ENCODE data around the gene MCF2.

Gene MCF2

DNA sequence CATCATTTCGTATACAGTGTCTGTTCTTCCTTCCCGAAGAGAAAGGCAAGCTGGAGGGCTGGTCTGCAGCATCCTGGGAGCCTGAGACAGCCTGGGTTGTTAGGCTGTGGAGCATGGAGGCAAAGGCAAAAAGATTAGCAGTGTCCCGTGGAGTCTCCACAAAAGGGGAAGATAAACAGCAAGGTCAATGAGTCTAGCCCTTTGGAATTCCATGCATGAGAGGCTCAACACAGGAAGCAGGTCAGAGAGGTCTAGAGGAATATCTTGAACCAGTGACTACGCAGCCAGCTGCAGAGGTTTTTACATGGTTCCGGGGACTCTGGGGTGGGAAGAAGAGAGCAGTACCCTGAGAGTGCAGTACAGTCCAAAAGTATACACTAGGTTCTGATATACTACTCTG lies 12.2 kb upstream of the MCF2 start:
- H3K36me3 ChIP-seq (ENCODE audit: low read depth), result no peaks in the 10 kb centered on the region
- ATAC-seq (ENCODE audit: low read depth), result peak; percentile 75
- no peak overlapping the region for H3K27ac ChIP-seq (ENCODE audit: poor library complexity, severe bottlenecking)
- TF ChIP-seq, protein P1, sequence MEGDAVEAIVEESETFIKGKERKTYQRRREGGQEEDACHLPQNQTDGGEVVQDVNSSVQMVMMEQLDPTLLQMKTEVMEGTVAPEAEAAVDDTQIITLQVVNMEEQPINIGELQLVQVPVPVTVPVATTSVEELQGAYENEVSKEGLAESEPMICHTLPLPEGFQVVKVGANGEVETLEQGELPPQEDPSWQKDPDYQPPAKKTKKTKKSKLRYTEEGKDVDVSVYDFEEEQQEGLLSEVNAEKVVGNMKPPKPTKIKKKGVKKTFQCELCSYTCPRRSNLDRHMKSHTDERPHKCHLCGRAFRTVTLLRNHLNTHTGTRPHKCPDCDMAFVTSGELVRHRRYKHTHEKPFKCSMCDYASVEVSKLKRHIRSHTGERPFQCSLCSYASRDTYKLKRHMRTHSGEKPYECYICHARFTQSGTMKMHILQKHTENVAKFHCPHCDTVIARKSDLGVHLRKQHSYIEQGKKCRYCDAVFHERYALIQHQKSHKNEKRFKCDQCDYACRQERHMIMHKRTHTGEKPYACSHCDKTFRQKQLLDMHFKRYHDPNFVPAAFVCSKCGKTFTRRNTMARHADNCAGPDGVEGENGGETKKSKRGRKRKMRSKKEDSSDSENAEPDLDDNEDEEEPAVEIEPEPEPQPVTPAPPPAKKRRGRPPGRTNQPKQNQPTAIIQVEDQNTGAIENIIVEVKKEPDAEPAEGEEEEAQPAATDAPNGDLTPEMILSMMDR (IDR thresholded peaks at IDR 0.05; ENCODE audit: poor library complexity, severe bottlenecking), result no peak
- no peak for DNase-seq (ENCODE audit: low spot score)
- no peaks in the 10 kb centered on the region for H3K27me3 ChIP-seq (ENCODE audit: insufficient read depth, poor library complexity, severe bottlenecking)
- no peak overlapping the region for H3K4me3 ChIP-seq (ENCODE audit: severe bottlenecking)
- no peaks in the 10 kb centered on the region for H3K9me3 ChIP-seq (ENCODE audit: severe bottlenecking)
- H3K4me1 ChIP-seq (ENCODE audit: insufficient read depth, poor library complexity, severe bottlenecking), result no peaks in the 10 kb centered on the region

GRCh38 chrX:139702658-139703057 lies 5.3 kb downstream of the MCF2 start:
- DNase-seq (ENCODE audit: low spot score), result no peak
- H3K27ac ChIP-seq (ENCODE audit: poor library complexity, severe bottlenecking), result no peak overlapping the region
- ATAC-seq (ENCODE audit: low read depth), result no peak
- no peak overlapping the region for H3K4me3 ChIP-seq (ENCODE audit: severe bottlenecking)
- no peaks in the 10 kb centered on the region for H3K9me3 ChIP-seq (ENCODE audit: severe bottlenecking)
- H3K36me3 ChIP-seq (ENCODE audit: low read depth), result no peaks in the 10 kb centered on the region
- no peaks in the 10 kb centered on the region for H3K4me1 ChIP-seq (ENCODE audit: insufficient read depth, poor library complexity, severe bottlenecking)
- H3K27me3 ChIP-seq (ENCODE audit: insufficient read depth, poor library complexity, severe bottlenecking), result no peaks in the 10 kb centered on the region
- TF ChIP-seq, protein P1 (IDR thresholded peaks at IDR 0.05; ENCODE audit: poor library complexity, severe bottlenecking), result no peak

- no peak for DNase-seq (ENCODE audit: low spot score)
- H3K4me1 ChIP-seq (ENCODE audit: insufficient read depth, poor library complexity, severe bottlenecking), result no peaks in the 10 kb centered on the region
- H3K9me3 ChIP-seq (ENCODE audit: severe bottlenecking), result no peaks in the 10 kb centered on the region
- TF ChIP-seq, protein P1 (IDR thresholded peaks at IDR 0.05; ENCODE audit: poor library complexity, severe bottlenecking), result no peak
- no peak overlapping the region for H3K4me3 ChIP-seq (ENCODE audit: severe bottlenecking)
- no peaks in the 10 kb centered on the region for H3K36me3 ChIP-seq (ENCODE audit: low read depth)
- H3K27ac ChIP-seq (ENCODE audit: poor library complexity, severe bottlenecking), result no peak overlapping the region
- ATAC-seq (ENCODE audit: low read depth), result no peak
- H3K27me3 ChIP-seq (ENCODE audit: insufficient read depth, poor library complexity, severe bottlenecking), result no peaks in the 10 kb centered on the region
Measured at GRCh38 chrX:139692908-139693307, 15.1 kb downstream of the MCF2 start.

- Histone ChIP-seq H3K27me3 (ENCODE audit: insufficient read depth, poor library complexity, severe bottlenecking) (no peaks in the 10 kb centered on the region), H3K36me3 (ENCODE audit: low read depth) (no peaks in the 10 kb centered on the region), H3K4me3 (ENCODE audit: severe bottlenecking) (no peak overlapping the region), H3K4me1 (ENCODE audit: insufficient read depth, poor library complexity, severe bottlenecking) (no peaks in the 10 kb centered on the region), H3K9me3 (ENCODE audit: severe bottlenecking) (no peaks in the 10 kb centered on the region), H3K27ac (ENCODE audit: poor library complexity, severe bottlenecking) (no peak overlapping the region)
- ATAC-seq (ENCODE audit: low read depth) (0 out of 3 replicates have a peak, but pooled peaks have one; percentile 14), DNase-seq (ENCODE audit: low spot score) (no peak)
- TF ChIP-seq, protein P1 (IDR thresholded peaks at IDR 0.05; ENCODE audit: poor library complexity, severe bottlenecking), result no peak
Measured at GRCh38 chrX:139692506-139692849, 15.5 kb downstream of the MCF2 start.

GRCh38 chrX:139691843-139692505 lies 16.0 kb downstream of the MCF2 start:
- Histone ChIP-seq H3K27ac (ENCODE audit: poor library complexity, severe bottlenecking) (no peak overlapping the region), H3K4me1 (ENCODE audit: insufficient read depth, poor library complexity, severe bottlenecking) (no peaks in the 10 kb centered on the region), H3K27me3 (ENCODE audit: insufficient read depth, poor library complexity, severe bottlenecking) (no peaks in the 10 kb centered on the region), H3K4me3 (ENCODE audit: severe bottlenecking) (peak overlapping the region; percentile 13), H3K9me3 (ENCODE audit: severe bottlenecking) (no peaks in the 10 kb centered on the region), H3K36me3 (ENCODE audit: low read depth) (no peaks in the 10 kb centered on the region)
- DNase-seq (ENCODE audit: low spot score), result no peak
- TF ChIP-seq, protein P1 (IDR thresholded peaks at IDR 0.05; ENCODE audit: poor library complexity, severe bottlenecking), result no peak
- peak; percentile 81 for ATAC-seq (ENCODE audit: low read depth)

All from RWPE2 (cell line).